LNCaP clone FGC (cell line): ENCODE measurements around the gene AGBL3.
A peak's percentile ranks its signal among the peaks of the same experiment; 100 is the strongest.

Source experiments
- DNase-seq: peaks from one replicate; pipeline ENCODE4 v3.0.0-alpha.2; 2011; ENCODE audit warnings: low read depth
- H3K4me3 ChIP-seq: 2 replicates; pipeline ENCODE4 v1.5.1; 2011; ENCODE audit warnings: mild to moderate bottlenecking, low read depth, low read length, control low read depth
- CTCF ChIP-seq: IDR thresholded peaks from 2 replicates; pipeline ENCODE4 v1.5.1; 2012; ENCODE audit warnings: mild to moderate bottlenecking; ENCODE audit not compliant: control insufficient read depth, insufficient read depth; ENCODE audit errors: extremely low read depth

Gene AGBL3

GRCh38 chr7:134986363-134987251 lies at the start of gene AGBL3:
TSS of gene AGBL3 (plus strand) at chr7:134986508. CDS start at chr7:134987934, 1,426 bp downstream.
- peak; percentile 87 for DNase-seq
- peak within 1 kb of the TSS; percentile 95 for H3K4me3 ChIP-seq
- TF ChIP-seq CTCF = peak; percentile 77

GRCh38 chr7:134936893-134937510 lies 49.3 kb upstream of the AGBL3 start:
- no peak for TF ChIP-seq CTCF
- no peak for DNase-seq
- no peak overlapping the region for H3K4me3 ChIP-seq

GRCh38 chr7:134938141-134938540 lies 48.2 kb upstream of the AGBL3 start:
- no peak for DNase-seq
- no peak for TF ChIP-seq CTCF

GRCh38 chr7:134939136-134939535 lies 47.2 kb upstream of the AGBL3 start:
- no peak for TF ChIP-seq CTCF
- DNase-seq = no peak
- H3K4me3 ChIP-seq = no peak overlapping the region

More at GRCh38 chr7:134938141-134938540, 48.2 kb upstream of the AGBL3 start:
- H3K4me3 ChIP-seq = no peak overlapping the region

GRCh38 chr7:134940729-134941128 lies 45.6 kb upstream of the AGBL3 start:
- no peak overlapping the region for H3K4me3 ChIP-seq
- DNase-seq = no peak
- TF ChIP-seq CTCF = no peak

GRCh38 chr7:134941185-134941900 lies 45.0 kb upstream of the AGBL3 start:
- no peak for TF ChIP-seq CTCF

More at GRCh38 chr7:134941185-134941900, 45.0 kb upstream of the AGBL3 start:
- H3K4me3 ChIP-seq = no peak overlapping the region
- DNase-seq = no peak
